HCT116 (cell line): ENCODE results near the gene CDK10. TPM values are rescaled to one million over a fixed set of nuclear protein-coding genes. Genes with fewer than 3 reads are reported as not detected.

Experiments used
- ATAC-seq: fragments of 200-7000 bp; cut with Tn5 transposase; 2 replicates; pipeline ENCODE4 v1.9.1; 2020; ENCODE audit warnings: mild to moderate bottlenecking, moderate library complexity
- BruUV-seq: library from RNA; stranded (reverse); fragments of 400-500 nt; replicated peaks from 2 replicates; lab custom pipeline; 2021; lab: Mats Ljungman, UMichigan
- CTCF ChIA-PET: fragments of 300-600 bp; sonication (Branson Sonifier 250); formaldehyde crosslinking; loops from one replicate; lab custom pipeline; 2021; ENCODE audit warnings: antibody characterized with exemption; lab: Charles Lee
- POLR2A ChIA-PET: fragments of 300-600, 350-600 bp; sonication (Branson Sonifier 250); formaldehyde crosslinking; loops from one replicate; lab custom pipeline; 2021; ENCODE audit warnings: antibody characterized with exemption; lab: Charles Lee
- RAD21 ChIA-PET, 2 experiments: fragments of 300-600 bp; sonication (Branson Sonifier 250); formaldehyde crosslinking; loops; one replicate each; lab custom pipeline; 2023; ENCODE audit warnings: low total read pairs in 2 of 2; ENCODE audit not compliant: uncharacterized antibody in 2 of 2, unreplicated experiment in 2 of 2, low non-redundant PET in 1 of 2; lab: Charles Lee
- DNase-seq: peaks from one replicate; pipeline ENCODE4 v3.0.0-alpha.2; 2010; ENCODE audit warnings: low read depth, low spot score
- H2AFZ ChIP-seq: fragments of 200-600 bp; shearing (Covaris generic), sonication (generic); 2 replicates; pipeline ENCODE4 v1.6.1; 2017; ENCODE audit warnings: low read depth, mixed run types, mixed read lengths, antibody characterized with exemption, low read length; ENCODE audit not compliant: poor library complexity, severe bottlenecking
- H3K27ac ChIP-seq: 2 replicates; pipeline ENCODE4 v1.5.1; 2012; ENCODE audit warnings: low read depth, low read length
- H3K27me3 ChIP-seq: fragments of 200-600 bp; sonication (generic); 2 replicates; pipeline ENCODE4 v1.6.1; 2016; ENCODE audit warnings: mixed run types, low read length, mixed read lengths; ENCODE audit not compliant: insufficient read depth
- H3K36me3 ChIP-seq, 2 experiments: fragments of 200-500 bp in 1 of 2; fragments of 200-600 bp in 1 of 2; sonication (Bioruptor generic) in 1 of 2; sonication (generic) in 1 of 2; 2 replicates each; pipeline versions ENCODE4 v1.5.1 to v1.6.1; 2014 to 2016; ENCODE audit warnings: low read length in 2 of 2, inconsistent platforms in 1 of 2, mixed read lengths in 1 of 2, mixed run types in 1 of 2; ENCODE audit not compliant: insufficient read depth in 2 of 2, control insufficient read depth in 1 of 2
- H3K4me1 ChIP-seq, 2 experiments: fragments of 200-600 bp in 1 of 2; sonication (generic) in 1 of 2; 2 replicates each; pipeline versions ENCODE4 v1.5.1 to v1.6.1; 2012 to 2017; ENCODE audit warnings: low read length in 2 of 2, inconsistent platforms in 1 of 2, mild to moderate bottlenecking in 1 of 2, mixed read lengths in 1 of 2, mixed run types in 1 of 2, moderate library complexity in 1 of 2; ENCODE audit not compliant: insufficient read depth in 2 of 2, control insufficient read depth in 1 of 2
- H3K4me2 ChIP-seq: fragments of 200-600 bp; sonication (generic); 2 replicates; pipeline ENCODE4 v1.6.1; 2017; ENCODE audit warnings: mixed run types, low read length, mixed read lengths
- H3K4me3 ChIP-seq, 2 experiments: fragments of 200-600 bp in 1 of 2; sonication (generic) in 1 of 2; replicated peaks in 1 of 2; 2 replicates each; pipeline ENCODE4 v1.5.1; 2011 to 2016; ENCODE audit warnings: low read length in 2 of 2, control low read depth in 1 of 2, low read depth in 1 of 2, mild to moderate bottlenecking in 1 of 2, mixed read lengths in 1 of 2, mixed run types in 1 of 2
- H3K79me2 ChIP-seq: fragments of 200-600 bp; sonication (generic); 2 replicates; pipeline ENCODE4 v1.6.1; 2017; ENCODE audit warnings: mild to moderate bottlenecking, mixed run types, low read length, moderate library complexity, mixed read lengths; ENCODE audit not compliant: insufficient read depth
- H3K9ac ChIP-seq: fragments of 200-600 bp; sonication (generic); 2 replicates; pipeline ENCODE4 v1.6.1; 2016; ENCODE audit warnings: low read length, mixed read lengths
- H3K9me2 ChIP-seq: fragments of 200-600 bp; sonication (generic), shearing (Covaris generic); 2 replicates; pipeline ENCODE4 v1.6.1; 2017; ENCODE audit warnings: mixed run types, mild to moderate bottlenecking, moderate library complexity; ENCODE audit not compliant: insufficient read depth
- H3K9me3 ChIP-seq, 2 experiments: fragments of 200-500 bp in 1 of 2; fragments of 200-600 bp in 1 of 2; sonication (Bioruptor generic) in 1 of 2; sonication (generic) in 1 of 2; 2 replicates each; pipeline ENCODE4 v1.6.1; 2014 to 2017; ENCODE audit warnings: low read length in 2 of 2, mixed read lengths in 2 of 2, inconsistent platforms in 1 of 2, low read depth in 1 of 2, mild to moderate bottlenecking in 1 of 2, mixed run types in 1 of 2, moderate library complexity in 1 of 2; ENCODE audit not compliant: control insufficient read depth in 1 of 2, insufficient read depth in 1 of 2
- H4K20me1 ChIP-seq: fragments of 200-600 bp; sonication (generic), shearing (Covaris generic); 2 replicates; pipeline ENCODE4 v1.6.1; 2017; ENCODE audit warnings: mixed run types, mild to moderate bottlenecking, moderate library complexity; ENCODE audit not compliant: insufficient read depth
- CBX3 ChIP-seq: IDR thresholded peaks from 2 replicates; pipeline ENCODE4 v1.6.1; 2012; ENCODE audit warnings: low read depth
- CEBPB ChIP-seq: IDR thresholded peaks from 2 replicates; pipeline ENCODE4 v1.6.1; 2012; ENCODE audit warnings: low read depth
- EGR1 ChIP-seq: IDR thresholded peaks from 2 replicates; pipeline ENCODE4 v1.6.1; 2012; ENCODE audit warnings: low read depth
- ELF1 ChIP-seq: IDR thresholded peaks from 2 replicates; pipeline ENCODE4 v1.6.1; 2012; ENCODE audit warnings: low read depth, borderline replicate concordance
- EZH2 ChIP-seq: fragments of 200-600 bp; sonication (generic); IDR thresholded peaks from 2 replicates; pipeline ENCODE4 v1.6.1; 2017; ENCODE audit warnings: antibody characterized with exemption, mixed run types
- EZH2phosphoT487 ChIP-seq: fragments of 200-600 bp; IDR thresholded peaks from 2 replicates; pipeline ENCODE4 v1.6.1; 2018; ENCODE audit warnings: antibody characterized with exemption, borderline replicate concordance
- FOSL1 ChIP-seq: IDR thresholded peaks from 2 replicates; pipeline ENCODE4 v1.6.1; 2012; ENCODE audit warnings: low read depth
- JUND ChIP-seq: IDR thresholded peaks from 2 replicates; pipeline ENCODE4 v1.6.1; 2012
- POLR2A ChIP-seq: IDR thresholded peaks from 2 replicates; pipeline ENCODE4 v1.7.0; 2011; ENCODE audit warnings: borderline replicate concordance; ENCODE audit not compliant: insufficient read depth, insufficient read length; ENCODE audit errors: extremely low read depth
- POLR2AphosphoS5 ChIP-seq: IDR thresholded peaks from 2 replicates; pipeline ENCODE4 v1.6.1; 2011; ENCODE audit warnings: mild to moderate bottlenecking, low read depth, low read length, moderate library complexity
- RAD21 ChIP-seq: IDR thresholded peaks from 2 replicates; pipeline ENCODE4 v1.6.1; 2012; ENCODE audit warnings: low read depth, mild to moderate bottlenecking
- SP1 ChIP-seq: IDR thresholded peaks from 2 replicates; pipeline ENCODE4 v1.6.1; 2012; ENCODE audit warnings: low read depth
- TCF7L2 ChIP-seq: IDR thresholded peaks from 2 replicates; pipeline ENCODE4 v1.7.0; 2011; ENCODE audit warnings: borderline replicate concordance, inconsistent platforms; ENCODE audit not compliant: insufficient read depth, insufficient read length; ENCODE audit errors: extremely low read depth
- intact Hi-C: fragments of 100-400 bp; cut with micrococcal nuclease; formaldehyde crosslinking; loops from 2 replicates; pipeline ENCODE4 v1.10.0; 2022
- total RNA-seq: library from RNA; stranded (reverse); gene quantifications from one replicate; pipeline ENCODE4 v1.2.1, GENCODE V29; 2021; ENCODE audit not compliant: unreplicated experiment
- TF ChIP-seq, protein P1 (sequence below): IDR thresholded peaks from 2 replicates; pipeline ENCODE4 v1.6.1; 2012
- TF ChIP-seq, protein P2 (sequence below): IDR thresholded peaks from 2 replicates; pipeline ENCODE4 v1.6.1; 2012
- TF ChIP-seq, protein P3 (sequence below): IDR thresholded peaks from 2 replicates; pipeline ENCODE4 v1.6.1; 2012; ENCODE audit warnings: low read depth

CDK10 gene
- total RNA-seq, 1 experiment from 2014 or later: 165 TPM

DNA sequence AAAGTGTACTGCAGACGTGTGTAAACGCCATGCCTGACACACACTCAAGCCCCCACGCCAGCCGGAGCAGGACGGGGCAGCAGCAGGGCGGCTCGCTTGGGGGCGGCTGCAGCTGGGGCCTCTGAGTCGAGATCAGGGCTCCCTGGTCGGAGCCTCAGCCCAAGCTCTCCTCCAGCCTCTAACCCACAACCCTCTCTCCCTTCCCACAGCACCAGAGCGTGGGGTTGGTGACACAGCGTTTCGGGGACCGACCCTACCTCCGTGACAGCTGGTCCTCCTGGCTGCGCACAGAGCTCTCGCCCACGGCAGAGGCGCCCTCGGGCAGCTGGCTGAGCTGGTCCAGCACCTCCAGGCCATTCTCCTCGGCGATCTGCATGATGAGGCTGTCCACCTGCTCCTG, 40.2 kb upstream of the CDK10 start:
- no peaks in the 10 kb centered on the region for H4K20me1 ChIP-seq
- RAD21 ChIA-PET: no interaction called here
- TF ChIP-seq POLR2AphosphoS5 (no peak), TCF7L2 (no peak), FOSL1 (no peak), SP1 (no peak), CEBPB (no peak), EZH2 (no peak)
- TF ChIP-seq, protein P1, sequence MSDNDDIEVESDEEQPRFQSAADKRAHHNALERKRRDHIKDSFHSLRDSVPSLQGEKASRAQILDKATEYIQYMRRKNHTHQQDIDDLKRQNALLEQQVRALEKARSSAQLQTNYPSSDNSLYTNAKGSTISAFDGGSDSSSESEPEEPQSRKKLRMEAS: no peak
- TF ChIP-seq, protein P2, sequence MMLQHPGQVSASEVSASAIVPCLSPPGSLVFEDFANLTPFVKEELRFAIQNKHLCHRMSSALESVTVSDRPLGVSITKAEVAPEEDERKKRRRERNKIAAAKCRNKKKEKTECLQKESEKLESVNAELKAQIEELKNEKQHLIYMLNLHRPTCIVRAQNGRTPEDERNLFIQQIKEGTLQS: no peak
- H3K4me1 ChIP-seq: peaks cover 8 to 18% of the 10 kb centered on the region in 2 experiments; a peak in 3 of 4 replicates
- BruUV-seq: no TSS peak
- POLR2A ChIA-PET: no interaction called here
- H3K4me2 ChIP-seq: no peak overlapping the region
- DNase-seq (no peak), ATAC-seq (no peak)
- intact Hi-C loops: no loop called here
- CTCF ChIA-PET: interaction anchor here (0.6 kb wide), 1 partner anchor 21 kb away, joined by 3 read pairs; no protein-coding TSS in a partner anchor
- peaks cover 8% of the 10 kb centered on the region; the same call in 1 of the 2 replicates for H3K79me2 ChIP-seq
- no peak overlapping the region for H2AFZ ChIP-seq
- no peak overlapping the region for H3K9ac ChIP-seq
- no peak overlapping the region for H3K4me3 ChIP-seq
- no peaks in the 10 kb centered on the region for H3K9me3 ChIP-seq
- no peaks in the 10 kb centered on the region for H3K9me2 ChIP-seq
- H3K36me3 ChIP-seq: peaks cover 16 to 28% of the 10 kb centered on the region in 2 experiments; a peak in 3 of 4 replicates
- H3K27ac ChIP-seq: no peak overlapping the region; the same call in 1 of the 2 replicates
- no peaks in the 10 kb centered on the region for H3K27me3 ChIP-seq

DNA sequence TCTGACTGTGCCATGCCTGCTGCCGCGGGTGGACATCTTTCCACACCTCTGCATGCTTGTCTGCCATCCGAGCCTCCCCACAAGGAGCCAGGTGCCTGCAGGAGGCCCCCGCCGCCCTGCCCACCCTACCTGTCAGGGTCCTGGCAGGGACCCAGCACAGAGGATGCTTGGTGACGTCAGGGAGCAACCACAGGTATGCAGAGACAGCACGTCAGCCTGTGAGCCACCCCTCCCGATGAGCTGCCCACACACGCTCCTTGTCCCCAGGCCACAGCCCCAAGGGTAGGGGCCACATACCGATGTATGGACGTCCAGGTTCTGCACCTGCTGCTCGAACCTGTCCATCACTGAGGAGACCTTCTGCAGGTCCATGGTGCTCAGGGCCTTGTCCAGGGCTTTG, 39.6 kb upstream of the CDK10 start:
- TF ChIP-seq RAD21: no peak
- TF ChIP-seq FOSL1: no peak
- no peak for TF ChIP-seq EGR1
- no peak for TF ChIP-seq CBX3
- TF ChIP-seq CEBPB: no peak
- no peak for TF ChIP-seq TCF7L2
- TF ChIP-seq EZH2: no peak
- TF ChIP-seq EZH2phosphoT487: no peak
- TF ChIP-seq, protein P3, sequence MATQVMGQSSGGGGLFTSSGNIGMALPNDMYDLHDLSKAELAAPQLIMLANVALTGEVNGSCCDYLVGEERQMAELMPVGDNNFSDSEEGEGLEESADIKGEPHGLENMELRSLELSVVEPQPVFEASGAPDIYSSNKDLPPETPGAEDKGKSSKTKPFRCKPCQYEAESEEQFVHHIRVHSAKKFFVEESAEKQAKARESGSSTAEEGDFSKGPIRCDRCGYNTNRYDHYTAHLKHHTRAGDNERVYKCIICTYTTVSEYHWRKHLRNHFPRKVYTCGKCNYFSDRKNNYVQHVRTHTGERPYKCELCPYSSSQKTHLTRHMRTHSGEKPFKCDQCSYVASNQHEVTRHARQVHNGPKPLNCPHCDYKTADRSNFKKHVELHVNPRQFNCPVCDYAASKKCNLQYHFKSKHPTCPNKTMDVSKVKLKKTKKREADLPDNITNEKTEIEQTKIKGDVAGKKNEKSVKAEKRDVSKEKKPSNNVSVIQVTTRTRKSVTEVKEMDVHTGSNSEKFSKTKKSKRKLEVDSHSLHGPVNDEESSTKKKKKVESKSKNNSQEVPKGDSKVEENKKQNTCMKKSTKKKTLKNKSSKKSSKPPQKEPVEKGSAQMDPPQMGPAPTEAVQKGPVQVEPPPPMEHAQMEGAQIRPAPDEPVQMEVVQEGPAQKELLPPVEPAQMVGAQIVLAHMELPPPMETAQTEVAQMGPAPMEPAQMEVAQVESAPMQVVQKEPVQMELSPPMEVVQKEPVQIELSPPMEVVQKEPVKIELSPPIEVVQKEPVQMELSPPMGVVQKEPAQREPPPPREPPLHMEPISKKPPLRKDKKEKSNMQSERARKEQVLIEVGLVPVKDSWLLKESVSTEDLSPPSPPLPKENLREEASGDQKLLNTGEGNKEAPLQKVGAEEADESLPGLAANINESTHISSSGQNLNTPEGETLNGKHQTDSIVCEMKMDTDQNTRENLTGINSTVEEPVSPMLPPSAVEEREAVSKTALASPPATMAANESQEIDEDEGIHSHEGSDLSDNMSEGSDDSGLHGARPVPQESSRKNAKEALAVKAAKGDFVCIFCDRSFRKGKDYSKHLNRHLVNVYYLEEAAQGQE: no peak
- TF ChIP-seq ELF1: no peak
- TF ChIP-seq POLR2A: no peak
- no peak for TF ChIP-seq POLR2AphosphoS5
- TF ChIP-seq JUND: no peak
- ChIA-PET RAD21 (no interaction called here), CTCF (interaction anchor here (0.6 kb wide), 1 partner anchor 20 kb away, joined by 3 read pairs; no protein-coding TSS in a partner anchor), POLR2A (no interaction called here)
- Histone ChIP-seq H3K27me3 (no peaks in the 10 kb centered on the region), H2AFZ (no peak overlapping the region), H3K4me3 (no peak overlapping the region), H3K9me2 (no peaks in the 10 kb centered on the region), H3K27ac (no peak overlapping the region), H3K36me3 (peaks cover 16 to 32% of the 10 kb centered on the region in 2 experiments; a peak in 3 of 4 replicates), H3K9me3 (no peaks in the 10 kb centered on the region), H3K9ac (no peak overlapping the region), H3K4me2 (no peak overlapping the region), H3K79me2 (peaks cover 14% of the 10 kb centered on the region), H4K20me1 (no peaks in the 10 kb centered on the region), H3K4me1 (peaks cover 3 to 14% of the 10 kb centered on the region in 2 experiments; a peak in 3 of 4 replicates)
- no TSS peak for BruUV-seq
- no peak for DNase-seq
- intact Hi-C loops: no loop called here
- ATAC-seq: no peak
